ENCODE data around the gene NPAS3.

Gene NPAS3

DNA sequence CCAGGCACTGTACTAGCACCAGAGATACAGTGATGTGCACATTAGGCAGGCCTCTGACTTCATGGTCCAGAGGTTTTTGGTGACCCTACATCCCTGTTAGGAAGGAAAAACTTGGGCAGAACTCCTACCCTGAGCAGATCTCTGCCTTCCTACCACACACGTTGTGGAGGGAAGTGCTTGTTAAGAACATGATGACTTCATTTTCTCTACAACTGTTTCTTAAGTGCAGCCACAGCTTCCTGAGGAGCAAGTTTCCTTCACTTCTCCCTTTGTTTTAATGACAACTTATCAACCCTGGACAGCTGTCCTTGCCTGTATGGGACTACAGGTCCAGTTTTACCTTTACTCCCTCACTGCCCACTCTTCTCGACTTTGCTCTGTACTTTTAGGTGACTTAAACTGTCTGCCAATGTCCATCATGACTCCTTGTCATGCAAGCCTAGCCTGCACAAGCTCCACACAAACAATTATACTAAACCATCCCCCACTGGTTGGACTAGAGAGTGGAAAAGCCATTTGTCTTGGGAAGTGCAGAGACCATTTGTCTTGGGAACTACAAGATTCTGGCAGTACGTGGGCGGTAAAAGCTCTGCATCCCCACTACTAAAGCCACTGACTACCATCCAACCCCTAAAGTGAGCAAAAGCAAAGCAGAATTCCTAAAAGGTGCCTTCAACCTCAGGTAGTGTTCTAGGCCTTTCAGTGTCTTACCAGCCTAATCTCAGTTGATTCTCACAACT is 652.4 kb downstream of the NPAS3 start:
- TF ChIP-seq POLR2AphosphoS5 (IDR thresholded peaks at IDR 0.05; ENCODE audit: low read depth, low read length) (no peak), TAF1 (IDR thresholded peaks at IDR 0.05; ENCODE audit: borderline replicate concordance, insufficient read depth, low read length) (no peak)

DNA sequence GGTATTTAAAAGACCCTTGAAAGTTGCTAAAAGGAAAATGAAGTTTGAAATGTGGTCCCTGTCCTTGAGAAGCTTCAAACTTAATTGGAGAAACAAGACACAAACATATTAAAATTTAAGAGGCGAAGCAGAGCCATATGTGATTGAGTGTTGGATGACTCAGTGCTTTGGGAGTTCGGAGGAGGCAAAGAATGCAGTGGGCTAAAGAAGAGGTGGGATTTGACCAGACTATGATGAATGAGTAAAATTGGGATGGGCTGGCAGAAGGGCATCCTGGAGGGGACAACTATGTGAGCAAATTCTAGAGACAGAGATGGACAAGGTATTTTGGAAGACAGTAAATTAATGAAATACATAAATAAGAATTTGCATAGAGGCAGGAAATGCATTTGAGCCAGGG is 653.6 kb downstream of the NPAS3 start:
- TF ChIP-seq POLR2AphosphoS5 (IDR thresholded peaks at IDR 0.05; ENCODE audit: low read depth, low read length): no peak
- TF ChIP-seq, protein P1, sequence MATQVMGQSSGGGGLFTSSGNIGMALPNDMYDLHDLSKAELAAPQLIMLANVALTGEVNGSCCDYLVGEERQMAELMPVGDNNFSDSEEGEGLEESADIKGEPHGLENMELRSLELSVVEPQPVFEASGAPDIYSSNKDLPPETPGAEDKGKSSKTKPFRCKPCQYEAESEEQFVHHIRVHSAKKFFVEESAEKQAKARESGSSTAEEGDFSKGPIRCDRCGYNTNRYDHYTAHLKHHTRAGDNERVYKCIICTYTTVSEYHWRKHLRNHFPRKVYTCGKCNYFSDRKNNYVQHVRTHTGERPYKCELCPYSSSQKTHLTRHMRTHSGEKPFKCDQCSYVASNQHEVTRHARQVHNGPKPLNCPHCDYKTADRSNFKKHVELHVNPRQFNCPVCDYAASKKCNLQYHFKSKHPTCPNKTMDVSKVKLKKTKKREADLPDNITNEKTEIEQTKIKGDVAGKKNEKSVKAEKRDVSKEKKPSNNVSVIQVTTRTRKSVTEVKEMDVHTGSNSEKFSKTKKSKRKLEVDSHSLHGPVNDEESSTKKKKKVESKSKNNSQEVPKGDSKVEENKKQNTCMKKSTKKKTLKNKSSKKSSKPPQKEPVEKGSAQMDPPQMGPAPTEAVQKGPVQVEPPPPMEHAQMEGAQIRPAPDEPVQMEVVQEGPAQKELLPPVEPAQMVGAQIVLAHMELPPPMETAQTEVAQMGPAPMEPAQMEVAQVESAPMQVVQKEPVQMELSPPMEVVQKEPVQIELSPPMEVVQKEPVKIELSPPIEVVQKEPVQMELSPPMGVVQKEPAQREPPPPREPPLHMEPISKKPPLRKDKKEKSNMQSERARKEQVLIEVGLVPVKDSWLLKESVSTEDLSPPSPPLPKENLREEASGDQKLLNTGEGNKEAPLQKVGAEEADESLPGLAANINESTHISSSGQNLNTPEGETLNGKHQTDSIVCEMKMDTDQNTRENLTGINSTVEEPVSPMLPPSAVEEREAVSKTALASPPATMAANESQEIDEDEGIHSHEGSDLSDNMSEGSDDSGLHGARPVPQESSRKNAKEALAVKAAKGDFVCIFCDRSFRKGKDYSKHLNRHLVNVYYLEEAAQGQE (IDR thresholded peaks at IDR 0.05; ENCODE audit: insufficient read depth in 1 of 2, low read depth in 2 of 2, low read length in 2 of 2): no peak
- no peak for TF ChIP-seq TAF1 (IDR thresholded peaks at IDR 0.05; ENCODE audit: borderline replicate concordance, insufficient read depth, low read length)
- no peak for TF ChIP-seq FOXP2 (optimal IDR thresholded peaks at IDR 0.05; ENCODE audit: borderline replicate concordance, extremely low read depth, extremely low read length, insufficient read depth)
- TF ChIP-seq SIN3A (IDR thresholded peaks at IDR 0.05; ENCODE audit: borderline replicate concordance, insufficient read depth, low read length): no peak

DNA sequence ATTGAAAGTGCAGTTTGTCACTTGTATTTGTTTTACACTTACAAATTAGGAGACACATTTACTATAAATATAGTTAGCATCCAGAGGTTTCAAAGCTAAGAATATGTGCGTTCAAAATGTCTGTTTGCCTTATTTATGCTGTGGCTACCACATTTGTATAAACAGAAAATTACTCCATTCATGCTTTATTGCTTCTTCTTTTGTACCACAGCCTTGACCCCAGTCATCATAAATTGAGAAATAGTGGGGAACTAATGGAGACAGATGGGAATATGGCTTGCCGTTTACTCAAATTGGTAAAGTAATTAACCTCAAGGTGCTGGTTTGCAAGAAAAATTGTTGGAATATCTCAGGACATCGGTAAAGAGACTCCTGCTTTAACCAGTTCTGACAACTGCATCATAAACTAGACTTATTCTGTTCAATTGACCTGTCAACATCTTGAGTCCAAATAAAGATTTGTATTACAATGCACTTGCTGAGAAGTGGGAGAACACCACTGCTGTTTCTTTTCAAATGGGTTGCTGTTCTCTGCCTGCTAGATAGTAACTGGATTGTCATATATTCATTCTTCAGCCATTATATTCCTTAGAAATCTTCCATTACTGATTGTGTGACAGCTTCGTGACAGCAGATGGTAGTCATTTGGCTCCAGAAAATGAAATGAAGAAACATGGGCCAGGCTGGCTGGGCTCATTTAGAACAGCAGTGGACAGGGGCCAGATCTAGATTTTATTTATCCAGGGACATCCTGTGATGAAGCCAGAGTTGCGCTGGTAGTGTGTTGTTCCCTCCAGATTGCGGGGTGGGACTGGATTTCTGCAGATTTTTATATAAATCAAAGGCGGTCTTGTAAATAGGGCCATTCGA is 657.8 kb downstream of the NPAS3 start:
- TF ChIP-seq SIN3A (IDR thresholded peaks at IDR 0.05; ENCODE audit: borderline replicate concordance, insufficient read depth, low read length): no peak

DNA sequence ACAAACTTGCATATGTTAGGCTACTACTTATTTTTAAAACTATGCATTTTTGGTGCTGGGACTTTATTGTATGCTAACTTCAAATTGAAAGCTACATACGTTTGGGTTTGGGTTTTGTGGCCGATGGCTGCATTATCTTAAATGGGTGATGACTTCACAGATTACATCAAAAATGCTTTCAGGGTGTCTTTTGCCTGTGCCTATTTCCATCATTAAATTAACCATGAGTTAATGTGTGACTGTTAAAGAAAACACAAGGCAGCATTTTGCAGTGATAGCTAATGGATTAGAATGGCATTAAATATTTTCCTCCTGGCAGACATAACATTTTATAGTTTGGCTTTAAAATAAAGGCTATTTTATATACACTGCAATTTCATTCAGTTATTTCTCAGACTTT is 659.9 kb downstream of the NPAS3 start:
- TF ChIP-seq, protein P1 (IDR thresholded peaks at IDR 0.05; ENCODE audit: insufficient read depth in 1 of 2, low read depth in 2 of 2, low read length in 2 of 2): no peak
- TF ChIP-seq POLR2AphosphoS5 (IDR thresholded peaks at IDR 0.05; ENCODE audit: low read depth, low read length): no peak
- no peak for TF ChIP-seq SIN3A (IDR thresholded peaks at IDR 0.05; ENCODE audit: borderline replicate concordance, insufficient read depth, low read length)
- TF ChIP-seq FOXP2 (optimal IDR thresholded peaks at IDR 0.05; ENCODE audit: borderline replicate concordance, extremely low read depth, extremely low read length, insufficient read depth): no peak
- TF ChIP-seq TAF1 (IDR thresholded peaks at IDR 0.05; ENCODE audit: borderline replicate concordance, insufficient read depth, low read length): no peak

DNA sequence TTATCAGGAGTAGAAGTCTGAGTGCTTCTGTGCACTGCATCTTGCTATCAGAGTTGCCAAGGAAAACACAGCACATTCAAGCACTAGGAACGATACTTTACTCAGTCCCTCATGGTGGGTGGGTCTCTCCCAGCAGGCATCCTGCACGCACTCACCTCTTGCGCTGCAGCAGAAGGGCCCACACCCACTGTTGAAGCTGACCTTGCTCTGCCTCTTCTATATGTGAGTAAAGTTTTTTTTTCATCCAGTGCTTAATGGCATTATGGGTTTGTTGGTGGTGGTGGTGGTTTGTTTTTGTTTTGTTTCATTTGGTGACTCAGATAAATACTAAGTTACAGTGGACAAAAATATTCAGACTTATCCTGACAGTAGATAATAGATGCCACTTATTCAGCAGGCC is 663.7 kb downstream of the NPAS3 start:
- no peak for TF ChIP-seq SIN3A (IDR thresholded peaks at IDR 0.05; ENCODE audit: borderline replicate concordance, insufficient read depth, low read length)
- no peak for TF ChIP-seq TAF1 (IDR thresholded peaks at IDR 0.05; ENCODE audit: borderline replicate concordance, insufficient read depth, low read length)
- no peak for TF ChIP-seq FOXP2 (optimal IDR thresholded peaks at IDR 0.05; ENCODE audit: borderline replicate concordance, extremely low read depth, extremely low read length, insufficient read depth)
- no peak for TF ChIP-seq POLR2AphosphoS5 (IDR thresholded peaks at IDR 0.05; ENCODE audit: low read depth, low read length)
- TF ChIP-seq, protein P1 (IDR thresholded peaks at IDR 0.05; ENCODE audit: insufficient read depth in 1 of 2, low read depth in 2 of 2, low read length in 2 of 2): no peak

DNA sequence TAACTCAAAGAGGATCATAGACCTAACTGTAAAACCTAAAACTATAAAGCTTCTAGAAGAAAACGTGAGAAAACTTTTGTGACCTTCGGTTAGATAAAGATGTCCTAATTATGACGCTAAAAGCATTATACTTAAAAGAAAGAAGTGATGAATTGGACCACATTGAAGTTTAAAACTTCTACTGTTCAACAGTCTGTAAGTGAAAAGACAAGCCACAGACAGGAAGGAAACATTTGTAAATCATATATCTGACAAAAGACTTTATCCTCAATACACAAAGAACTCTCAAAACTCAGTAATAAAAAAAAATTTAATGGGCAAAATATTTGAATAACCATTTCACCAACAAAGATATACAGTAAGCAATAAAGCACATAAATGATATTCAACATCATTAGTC is 667.9 kb downstream of the NPAS3 start:
- TF ChIP-seq POLR2AphosphoS5 (IDR thresholded peaks at IDR 0.05; ENCODE audit: low read depth, low read length): no peak
- no peak for TF ChIP-seq TAF1 (IDR thresholded peaks at IDR 0.05; ENCODE audit: borderline replicate concordance, insufficient read depth, low read length)
- no peak for TF ChIP-seq SIN3A (IDR thresholded peaks at IDR 0.05; ENCODE audit: borderline replicate concordance, insufficient read depth, low read length)

Data from PFSK-1 (cell line).